GM19099 (cell line): ENCODE measurements around the gene SYNM.

Experiments
- POLR2A ChIP-seq: IDR thresholded peaks from 3 replicates; pipeline ENCODE4 v1.6.1; 2011; ENCODE audit warnings: low read depth; ENCODE audit not compliant: insufficient read length; ENCODE audit errors: extremely low read depth

The SYNM gene

GRCh38 chr15:99125061-99125891, 20.4 kb downstream of the SYNM start:
- no peak for TF ChIP-seq POLR2A

GRCh38 chr15:99126131-99126588, 21.3 kb downstream of the SYNM start:
- no peak for TF ChIP-seq POLR2A

DNA sequence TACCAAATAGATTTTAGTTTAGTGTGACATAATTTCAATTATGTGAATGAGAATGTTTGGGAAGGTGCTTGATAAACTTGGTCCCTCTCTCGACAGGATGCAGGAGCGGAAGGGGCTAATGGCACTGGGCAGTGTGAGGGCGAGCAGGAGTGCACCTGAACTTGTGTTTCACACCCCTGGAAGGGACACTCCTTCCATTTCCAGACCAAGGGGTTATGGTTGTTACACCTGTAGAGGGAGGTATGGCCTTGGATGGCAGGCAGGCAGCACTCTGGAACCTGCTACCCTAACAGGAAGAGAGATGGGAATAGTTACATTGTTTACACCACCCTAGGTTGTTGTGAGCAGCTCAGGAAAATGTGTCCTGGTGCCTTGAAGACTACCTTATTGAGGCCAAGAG, 22.1 kb downstream of the SYNM start:
- TF ChIP-seq POLR2A = no peak

GRCh38 chr15:99127773-99128172, 22.9 kb downstream of the SYNM start:
- no peak for TF ChIP-seq POLR2A

DNA sequence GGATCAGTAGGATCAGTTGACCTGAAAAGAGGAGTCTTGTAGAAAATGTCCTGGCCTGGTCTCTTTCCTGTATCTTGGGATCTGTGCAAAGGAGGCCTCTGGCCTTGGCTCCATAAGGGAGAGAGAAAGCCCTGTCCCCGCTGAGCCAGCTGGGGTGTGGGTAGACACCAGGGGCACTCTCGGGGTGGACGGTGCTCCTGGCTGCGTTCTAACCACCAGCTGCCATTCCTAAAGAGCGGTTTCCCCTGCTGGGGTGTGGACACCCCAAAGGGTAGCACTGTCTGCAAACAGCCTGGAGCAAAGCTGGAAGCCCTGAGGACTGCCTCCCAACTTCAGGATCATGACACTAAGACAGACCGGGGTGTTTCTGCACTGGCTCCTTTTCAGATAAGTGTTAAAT, 23.5 kb downstream of the SYNM start:
- no peak for TF ChIP-seq POLR2A

- no peak for TF ChIP-seq POLR2A
Measured at GRCh38 chr15:99129644-99130043, 24.8 kb downstream of the SYNM start.

- TF ChIP-seq POLR2A = no peak
Measured at GRCh38 chr15:99130314-99130713, 25.4 kb downstream of the SYNM start.

DNA sequence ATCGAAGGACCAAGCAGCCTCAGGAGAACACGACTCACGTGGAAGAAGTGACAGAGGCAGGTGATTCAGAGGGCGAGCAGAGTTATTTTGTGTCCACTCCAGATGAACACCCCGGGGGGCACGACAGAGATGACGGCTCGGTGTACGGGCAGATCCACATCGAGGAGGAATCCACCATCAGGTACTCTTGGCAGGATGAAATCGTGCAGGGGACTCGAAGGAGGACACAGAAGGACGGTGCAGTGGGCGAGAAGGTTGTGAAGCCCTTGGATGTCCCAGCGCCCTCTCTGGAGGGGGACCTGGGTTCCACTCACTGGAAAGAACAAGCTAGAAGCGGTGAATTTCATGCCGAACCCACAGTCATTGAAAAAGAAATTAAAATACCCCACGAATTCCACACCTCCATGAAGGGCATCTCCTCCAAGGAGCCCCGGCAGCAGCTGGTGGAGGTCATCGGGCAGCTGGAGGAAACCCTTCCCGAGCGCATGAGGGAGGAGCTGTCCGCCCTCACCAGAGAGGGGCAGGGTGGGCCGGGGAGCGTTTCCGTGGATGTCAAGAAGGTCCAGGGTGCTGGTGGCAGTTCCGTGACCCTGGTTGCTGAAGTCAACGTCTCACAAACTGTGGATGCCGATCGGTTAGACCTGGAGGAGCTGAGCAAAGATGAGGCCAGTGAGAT, 26.0 kb downstream of the SYNM start:
- no peak for TF ChIP-seq POLR2A

- TF ChIP-seq POLR2A = no peak
Measured at GRCh38 chr15:99131441-99132023, 26.7 kb downstream of the SYNM start.

DNA sequence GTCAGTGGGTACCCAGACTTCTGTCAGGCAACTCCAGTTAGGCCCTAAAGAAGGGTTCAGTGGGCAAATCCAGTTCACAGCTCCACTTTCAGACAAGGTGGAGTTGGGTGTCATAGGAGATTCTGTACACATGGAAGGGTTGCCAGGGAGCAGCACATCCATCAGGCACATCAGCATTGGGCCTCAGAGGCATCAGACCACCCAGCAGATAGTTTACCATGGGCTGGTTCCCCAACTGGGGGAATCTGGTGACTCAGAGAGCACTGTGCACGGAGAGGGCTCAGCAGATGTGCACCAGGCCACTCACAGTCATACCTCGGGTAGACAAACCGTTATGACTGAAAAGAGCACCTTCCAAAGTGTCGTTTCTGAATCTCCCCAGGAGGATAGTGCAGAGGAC, 27.2 kb downstream of the SYNM start:
- no peak for TF ChIP-seq POLR2A

DNA sequence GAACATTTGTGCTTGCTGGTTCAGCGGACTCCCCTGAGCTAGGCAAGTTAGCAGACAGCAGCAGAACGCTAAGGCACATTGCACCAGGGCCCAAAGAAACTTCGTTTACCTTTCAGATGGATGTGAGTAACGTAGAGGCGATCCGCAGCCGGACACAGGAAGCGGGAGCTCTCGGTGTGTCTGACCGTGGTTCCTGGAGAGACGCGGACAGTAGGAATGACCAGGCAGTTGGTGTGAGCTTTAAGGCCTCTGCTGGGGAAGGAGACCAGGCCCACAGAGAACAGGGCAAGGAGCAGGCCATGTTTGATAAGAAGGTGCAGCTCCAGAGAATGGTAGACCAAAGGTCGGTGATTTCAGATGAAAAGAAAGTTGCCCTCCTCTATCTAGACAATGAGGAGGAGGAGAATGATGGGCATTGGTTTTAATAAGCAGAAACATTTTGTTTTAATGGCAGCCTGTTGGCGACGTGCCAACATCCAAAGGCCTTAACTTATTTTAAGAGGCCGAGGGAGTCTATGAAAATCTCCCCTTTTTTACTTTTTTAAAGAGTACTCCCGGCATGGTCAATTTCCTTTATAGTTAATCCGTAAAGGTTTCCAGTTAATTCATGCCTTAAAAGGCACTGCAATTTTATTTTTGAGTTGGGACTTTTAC, 27.9 kb downstream of the SYNM start:
- TF ChIP-seq POLR2A = no peak

DNA sequence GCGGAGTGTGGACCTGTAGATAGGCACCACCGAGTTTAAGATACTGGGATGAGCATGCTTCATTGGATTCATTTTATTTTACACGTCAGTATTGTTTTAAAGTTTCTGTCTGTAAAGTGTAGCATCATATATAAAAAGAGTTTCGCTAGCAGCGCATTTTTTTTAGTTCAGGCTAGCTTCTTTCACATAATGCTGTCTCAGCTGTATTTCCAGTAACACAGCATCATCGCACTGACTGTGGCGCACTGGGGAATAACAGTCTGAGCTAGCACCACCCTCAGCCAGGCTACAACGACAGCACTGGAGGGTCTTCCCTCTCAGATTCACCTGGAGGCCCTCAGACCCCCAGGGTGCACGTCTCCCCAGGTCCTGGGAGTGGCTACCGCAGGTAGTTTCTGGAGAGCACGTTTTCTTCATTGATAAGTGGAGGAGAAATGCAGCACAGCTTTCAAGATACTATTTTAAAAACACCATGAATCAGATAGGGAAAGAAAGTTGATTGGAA, 29.5 kb downstream of the SYNM start:
- no peak for TF ChIP-seq POLR2A

DNA sequence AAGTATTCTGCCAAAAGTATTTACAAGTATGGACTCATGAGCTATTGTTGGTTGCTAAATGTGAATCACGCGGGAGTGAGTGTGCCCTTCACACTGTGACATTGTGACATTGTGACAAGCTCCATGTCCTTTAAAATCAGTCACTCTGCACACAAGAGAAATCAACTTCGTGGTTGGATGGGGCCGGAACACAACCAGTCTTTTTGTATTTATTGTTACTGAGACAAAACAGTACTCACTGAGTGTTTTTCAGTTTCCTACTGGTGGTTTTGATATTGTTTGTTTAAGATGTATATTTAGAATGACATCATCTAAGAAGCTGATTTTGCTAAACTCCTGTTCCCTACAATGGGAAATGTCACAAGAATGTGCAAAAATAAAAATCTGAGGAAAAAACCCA, 30.3 kb downstream of the SYNM start:
- no peak for TF ChIP-seq POLR2A

DNA sequence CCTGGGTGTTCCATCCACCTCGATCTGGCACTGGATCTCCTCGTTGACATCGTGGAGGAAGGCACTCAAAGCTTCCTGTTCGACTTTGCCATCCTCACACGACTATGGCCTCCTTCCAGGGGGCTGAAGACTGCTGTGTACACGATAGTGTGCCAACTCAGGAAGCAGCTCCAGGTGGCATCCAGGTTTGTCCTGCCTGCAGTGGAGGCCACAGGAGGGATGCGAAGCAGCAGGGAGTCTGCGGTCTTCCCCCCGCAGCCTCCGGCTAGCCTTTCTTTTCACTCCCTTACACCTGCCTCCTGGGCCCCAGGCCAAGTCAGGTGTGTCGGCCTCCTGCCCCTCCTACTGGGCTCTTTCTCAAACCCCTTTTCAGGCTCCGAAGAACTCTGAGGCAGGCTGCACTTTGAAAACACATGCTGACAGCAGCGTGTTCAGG, 32.2 kb downstream of the SYNM start:
- TF ChIP-seq POLR2A = no peak

DNA sequence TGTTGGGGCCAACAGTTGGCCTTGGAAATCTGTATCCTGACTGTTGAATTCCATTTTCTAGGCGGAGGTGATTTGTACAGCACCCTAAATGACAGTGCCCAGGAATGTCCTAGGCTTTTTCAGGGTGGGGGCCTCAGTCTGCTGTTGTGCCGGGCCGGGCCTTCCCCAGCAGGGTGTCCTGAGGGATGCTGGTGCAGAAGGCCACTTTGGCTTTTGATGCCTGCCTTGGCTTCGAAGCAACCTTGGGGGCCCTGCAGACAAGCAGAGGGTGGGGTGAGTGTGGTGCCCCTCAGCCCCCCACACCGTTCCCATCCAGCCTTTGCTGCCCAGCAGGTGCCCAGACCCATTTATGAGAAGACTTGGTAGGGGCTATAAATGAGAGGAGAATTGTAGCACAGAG, 33.0 kb downstream of the SYNM start:
- no peak for TF ChIP-seq POLR2A

DNA sequence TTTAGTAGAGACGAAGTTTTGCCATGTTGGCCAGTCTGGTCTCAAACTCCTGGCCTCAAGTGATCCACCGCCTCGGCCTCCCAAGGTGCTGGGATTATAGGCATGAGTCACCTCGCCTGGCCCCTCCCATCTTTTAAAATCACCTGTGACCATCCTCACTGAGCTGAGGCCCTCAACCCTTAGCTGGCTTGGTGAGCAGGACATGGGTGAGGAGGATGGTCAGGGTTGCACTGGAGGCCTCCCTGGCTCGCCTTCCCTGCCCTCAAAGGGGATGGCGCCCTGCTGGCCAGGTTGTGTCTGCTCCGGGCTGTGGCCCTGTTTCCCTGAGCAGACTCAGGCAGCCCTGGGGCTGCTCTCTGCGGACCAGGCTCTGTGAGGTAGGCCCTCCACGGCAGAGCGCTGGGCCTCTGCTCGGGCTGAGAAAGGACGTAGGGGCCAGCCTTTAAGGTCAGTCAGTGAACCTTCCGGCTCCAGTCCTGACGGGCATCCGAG, 33.7 kb downstream of the SYNM start:
- TF ChIP-seq POLR2A = no peak

GRCh38 chr15:99139276-99139675, 34.4 kb downstream of the SYNM start:
- TF ChIP-seq POLR2A = no peak
